NCI-H2196 treated with DMSO at 0.1 percent for 48 hours (cell line): Measurements from ENCODE around the gene PIP4P1.

ENCODE experiments used
- DNase-seq: peaks from one replicate; lab custom pipeline; 2025; ENCODE audit not compliant: unreplicated experiment; lab: John Stamatoyannopoulos, UW

The PIP4P1 gene

DNA sequence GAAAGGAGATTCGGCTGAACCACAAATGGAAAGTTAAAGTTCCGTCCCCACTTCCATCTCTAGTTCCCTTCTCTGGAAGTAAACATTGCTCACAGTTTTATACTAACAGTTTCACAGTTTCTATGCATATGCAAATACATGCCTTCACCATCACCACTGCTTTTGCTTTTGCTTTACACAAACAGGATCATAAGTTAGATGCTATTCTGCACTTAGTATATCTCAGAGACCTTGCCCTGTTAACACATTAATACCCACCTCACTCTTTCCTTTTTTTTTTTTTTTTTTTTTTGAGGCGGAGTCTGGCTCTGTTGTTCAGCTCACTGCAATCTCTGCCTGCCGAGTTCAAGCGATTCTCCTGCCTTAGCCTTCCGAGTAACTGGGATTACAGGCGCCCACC is 48.8 kb downstream of the PIP4P1 start:
- DNase-seq, result no peak

DNA sequence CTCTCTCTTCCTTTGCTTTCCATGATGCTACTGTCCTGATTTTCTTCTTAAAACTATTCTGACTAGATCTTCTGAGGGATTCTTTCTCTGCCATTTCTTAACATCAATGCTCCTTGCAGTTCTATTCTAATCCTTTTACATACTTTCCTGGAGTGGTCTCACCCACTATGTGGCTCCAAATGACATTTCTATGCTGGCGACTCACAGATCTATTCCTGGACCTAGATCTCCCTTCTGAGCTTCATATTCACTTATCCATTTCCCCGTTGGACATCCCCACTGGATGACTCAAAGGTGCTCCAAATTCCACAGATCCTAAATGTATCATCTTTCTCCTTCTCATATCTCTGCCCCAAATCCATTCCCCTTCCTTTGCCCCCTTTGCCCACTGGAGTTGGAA is 52.0 kb downstream of the PIP4P1 start:
- no peak for DNase-seq
